ENCODE results near the gene YWHAB. TPM values are rescaled to one million over a fixed set of nuclear protein-coding genes. Genes with fewer than 3 reads are reported as not detected.

The YWHAB gene
- 46.0 and 80.0 TPM in 2 replicates for total RNA-seq (ENCODE audit: low replicate concordance)

GRCh38 chr20:44885392-44886265 lies at the start of gene YWHAB:
Gene YWHAB, plus strand, starts transcription at chr20:44885705. Its CDS starts 15,829 bp downstream, at chr20:44901534.

GRCh38 chr20:44909872-44910689 lies 24.6 kb downstream of the YWHAB start, which contains the start of gene PABPC1L:
Gene PABPC1L, plus strand, starts transcription at chr20:44910060. Its CDS starts 84 bp downstream, at chr20:44910144.

Other genes starting within 250 kb of the YWHAB start
- 10.2 and 31.5 TPM in 2 replicates for gene ADA, start 234.0 kb upstream of the YWHAB start, total RNA-seq (ENCODE audit: low replicate concordance)
- 1.5 and 533 TPM in 2 replicates for gene CCN5, start 170.3 kb upstream of the YWHAB start, total RNA-seq (ENCODE audit: low replicate concordance)
- 1.1 and 14.9 TPM in 2 replicates for gene KCNK15, start 139.8 kb upstream of the YWHAB start, total RNA-seq (ENCODE audit: low replicate concordance)
- 0.53 and 0.59 TPM in 2 replicates for gene RIMS4, start 75.2 kb upstream of the YWHAB start, total RNA-seq (ENCODE audit: low replicate concordance)
- 4.4 and 6.4 TPM in 2 replicates for gene PABPC1L, start 24.4 kb downstream of the YWHAB start, total RNA-seq (ENCODE audit: low replicate concordance)
- gene TOMM34, start 74.7 kb downstream of the YWHAB start, total RNA-seq (ENCODE audit: low replicate concordance): 5.7 and 18.4 TPM in 2 replicates
- gene STK4, start 80.8 kb downstream of the YWHAB start, total RNA-seq (ENCODE audit: low replicate concordance): 19.0 TPM in 2 replicates
- gene KCNS1, start 215.4 kb downstream of the YWHAB start, total RNA-seq (ENCODE audit: low replicate concordance): 0.23 and 0.70 TPM in 2 replicates
- not detected in 2 replicates for gene WFDC5, start 229.5 kb downstream of the YWHAB start, total RNA-seq (ENCODE audit: low replicate concordance)
- gene WFDC12, start 238.8 kb downstream of the YWHAB start, total RNA-seq (ENCODE audit: low replicate concordance): not detected in 2 replicates